OCI-LY7 (cell line): ENCODE results near the gene DPH7. TPM values are rescaled to one million over a fixed set of nuclear protein-coding genes. Genes with fewer than 3 reads are reported as not detected.

Experiments
- BruUV-seq: library from RNA; stranded (reverse); fragments of 400-500 nt; replicated peaks from 2 replicates; lab custom pipeline; 2021; lab: Mats Ljungman, UMichigan
- CTCF ChIA-PET: fragments of 300-600 bp; sonication (Branson Sonifier 250); formaldehyde crosslinking; loops from one replicate; lab custom pipeline; 2022; ENCODE audit warnings: antibody characterized with exemption; ENCODE audit not compliant: unreplicated experiment; lab: Charles Lee
- POLR2A ChIA-PET: fragments of 300-600 bp; sonication (Branson Sonifier 250); formaldehyde crosslinking; loops from one replicate; lab custom pipeline; 2022; ENCODE audit warnings: antibody characterized with exemption; lab: Charles Lee
- DNase-seq: peaks from one replicate; pipeline ENCODE4 v3.0.0-alpha.2; 2015; ENCODE audit warnings: low spot score
- H2AFZ ChIP-seq: fragments of 200-600 bp; sonication (generic), shearing (Covaris generic); 2 replicates; pipeline ENCODE4 v1.6.1; 2014; ENCODE audit warnings: mild to moderate bottlenecking, antibody characterized with exemption, low read length, moderate library complexity
- H3K27ac ChIP-seq: fragments of 200-600 bp; sonication (generic); 2 replicates; pipeline ENCODE4 v1.5.1; 2014; ENCODE audit warnings: mixed run types, low read depth, mild to moderate bottlenecking, moderate library complexity, low read length, inconsistent platforms; ENCODE audit not compliant: poor library complexity, severe bottlenecking
- H3K36me3 ChIP-seq: fragments of 200-600 bp; sonication (generic); 2 replicates; pipeline ENCODE4 v1.6.1; 2014; ENCODE audit warnings: mild to moderate bottlenecking, antibody characterized with exemption, low read length, moderate library complexity, mixed read lengths; ENCODE audit not compliant: insufficient read depth
- H3K4me1 ChIP-seq: fragments of 200-600 bp; sonication (generic); 2 replicates; pipeline ENCODE4 v1.5.1; 2014; ENCODE audit warnings: mild to moderate bottlenecking, low read length; ENCODE audit not compliant: insufficient read depth, poor library complexity, severe bottlenecking
- H3K4me2 ChIP-seq: fragments of 200-600 bp; sonication (generic); 2 replicates; pipeline ENCODE4 v1.6.1; 2014; ENCODE audit warnings: mild to moderate bottlenecking, low read length
- H3K4me3 ChIP-seq: fragments of 200-600 bp; sonication (generic); 2 replicates; pipeline ENCODE4 v1.5.1; 2014; ENCODE audit warnings: mild to moderate bottlenecking, low read depth, low read length; ENCODE audit not compliant: poor library complexity, severe bottlenecking
- H3K79me2 ChIP-seq: fragments of 200-600 bp; sonication (generic); 2 replicates; pipeline ENCODE4 v1.6.1; 2016; ENCODE audit warnings: low read depth, mild to moderate bottlenecking, low read length, moderate library complexity, mixed read lengths; ENCODE audit not compliant: insufficient read depth
- H3K9me2 ChIP-seq: fragments of 200-600 bp; sonication (generic); 2 replicates; pipeline ENCODE4 v1.6.1; 2016; ENCODE audit warnings: mild to moderate bottlenecking, low read length, mixed read lengths; ENCODE audit not compliant: insufficient read depth
- H3K9me3 ChIP-seq: fragments of 200-600 bp; sonication (generic); 2 replicates; pipeline ENCODE4 v1.6.1; 2014; ENCODE audit warnings: mild to moderate bottlenecking, mixed run types, low read length, mixed read lengths
- H4K20me1 ChIP-seq: fragments of 200-600 bp; sonication (generic); 2 replicates; pipeline ENCODE4 v1.6.1; 2014; ENCODE audit warnings: mild to moderate bottlenecking, antibody characterized with exemption, low read length, moderate library complexity, mixed read lengths; ENCODE audit not compliant: insufficient read depth
- CTCF ChIP-seq: fragments of 200-600 bp; sonication (generic); conservative IDR thresholded peaks from 2 replicates; pipeline ENCODE4 v1.5.1; 2014; ENCODE audit warnings: mild to moderate bottlenecking, antibody characterized with exemption, low read length, moderate library complexity, mixed read lengths
- EZH2phosphoT487 ChIP-seq: fragments of 200-600 bp; sonication (generic); IDR thresholded peaks from 2 replicates; pipeline ENCODE4 v1.6.1; 2018; ENCODE audit warnings: low read depth, borderline replicate concordance, mild to moderate bottlenecking, mixed run types, antibody characterized with exemption, low read length, moderate library complexity, mixed read lengths
- intact Hi-C: fragments of 100-400 bp; cut with micrococcal nuclease; formaldehyde crosslinking; loops from one replicate; pipeline ENCODE4 v1.10.0; 2022; ENCODE audit not compliant: unreplicated experiment
- total RNA-seq, 2 experiments: library from RNA; depleted of rRNA in 1 of 2; stranded (reverse); fragments of >200 nt in 1 of 2; shearing (Covaris generic) in 1 of 2; gene quantifications; 2 replicates each; pipeline ENCODE4 v1.2.3, GENCODE V29; 2014 to 2022

Gene DPH7
- total RNA-seq, 2 experiments from 2014 or later, result 72.9 to 95.6 TPM

- H3K4me3 ChIP-seq, result peak overlapping the region; percentile 97
- H3K27ac ChIP-seq, result peak overlapping the region; percentile 84
- peak overlapping the region; percentile 92 for H3K4me2 ChIP-seq
- H2AFZ ChIP-seq, result no peak overlapping the region
- DNase-seq, result peak; percentile 80
- H3K9me3 ChIP-seq, result no peaks in the 10 kb centered on the region
- BruUV-seq, result no TSS peak
- H3K36me3 ChIP-seq, result peaks cover 65% of the 10 kb centered on the region
- H4K20me1 ChIP-seq, result peaks cover 12% of the 10 kb centered on the region; the same call in 1 of the 2 replicates
- peaks cover 52% of the 10 kb centered on the region for H3K79me2 ChIP-seq
- H3K4me1 ChIP-seq, result peaks cover 40% of the 10 kb centered on the region
- intact Hi-C loops, result loop anchor here (2.0 to 5.0 kb wide), 2 partner anchors 15 to 96 kb away; partner anchors contain the start of gene ZMYND19
- TF ChIP-seq EZH2phosphoT487, result no peak
- peak; percentile 76 for TF ChIP-seq CTCF
- no peaks in the 10 kb centered on the region for H3K9me2 ChIP-seq
- ChIA-PET CTCF (interaction anchor here (0.6 kb wide), 1 partner anchor 8 kb away, joined by 3 read pairs; no protein-coding TSS in a partner anchor), POLR2A (interaction anchor here (1.2 kb wide), 1 partner anchor 22 kb away, joined by 3 read pairs; no protein-coding TSS in a partner anchor)
Measured at GRCh38 chr9:137575716-137576411, 2.9 kb downstream of the DPH7 start.

GRCh38 chr9:137575364-137575715 lies 3.4 kb downstream of the DPH7 start:
- ChIA-PET POLR2A (no interaction called here), CTCF (interaction anchor here (0.6 kb wide), 1 partner anchor 9 kb away, joined by 3 read pairs; no protein-coding TSS in a partner anchor)
- H3K79me2 ChIP-seq, result peaks cover 52% of the 10 kb centered on the region
- no peaks in the 10 kb centered on the region for H3K9me3 ChIP-seq
- no peak overlapping the region for H2AFZ ChIP-seq
- intact Hi-C loops, result loop anchor here (5.0 kb wide), 1 partner anchor 97 kb away; no protein-coding TSS in a partner anchor
- H3K9me2 ChIP-seq, result no peaks in the 10 kb centered on the region
- BruUV-seq, result TSS peak; percentile 36
- peak overlapping the region; percentile 97 for H3K4me3 ChIP-seq
- H3K27ac ChIP-seq, result peak overlapping the region; percentile 84
- peaks cover 40% of the 10 kb centered on the region for H3K4me1 ChIP-seq
- peaks cover 65% of the 10 kb centered on the region for H3K36me3 ChIP-seq
- DNase-seq, result peak; percentile 33
- H4K20me1 ChIP-seq, result peaks cover 12% of the 10 kb centered on the region; the same call in 1 of the 2 replicates
- H3K4me2 ChIP-seq, result peak overlapping the region; percentile 92
- TF ChIP-seq EZH2phosphoT487 (no peak), CTCF (no peak)

- H3K9me3 ChIP-seq, result no peaks in the 10 kb centered on the region
- BruUV-seq, result no TSS peak
- TF ChIP-seq CTCF (no peak), EZH2phosphoT487 (no peak)
- intact Hi-C loops, result no loop called here
- no peak for DNase-seq
- peaks cover 38% of the 10 kb centered on the region for H3K4me1 ChIP-seq
- H3K9me2 ChIP-seq, result no peaks in the 10 kb centered on the region
- ChIA-PET CTCF (no interaction called here), POLR2A (no interaction called here)
- peaks cover 52% of the 10 kb centered on the region for H3K79me2 ChIP-seq
- H3K36me3 ChIP-seq, result peaks cover 73% of the 10 kb centered on the region
- H3K4me3 ChIP-seq, result no peak overlapping the region
- no peak overlapping the region for H2AFZ ChIP-seq
- no peak overlapping the region for H3K4me2 ChIP-seq
- H3K27ac ChIP-seq, result no peak overlapping the region
- H4K20me1 ChIP-seq, result peaks cover 12% of the 10 kb centered on the region; the same call in 1 of the 2 replicates
Measured at GRCh38 chr9:137574192-137574591, 4.5 kb downstream of the DPH7 start.
